Measurements from ENCODE around the gene FOXP1.

Gene FOXP1

DNA sequence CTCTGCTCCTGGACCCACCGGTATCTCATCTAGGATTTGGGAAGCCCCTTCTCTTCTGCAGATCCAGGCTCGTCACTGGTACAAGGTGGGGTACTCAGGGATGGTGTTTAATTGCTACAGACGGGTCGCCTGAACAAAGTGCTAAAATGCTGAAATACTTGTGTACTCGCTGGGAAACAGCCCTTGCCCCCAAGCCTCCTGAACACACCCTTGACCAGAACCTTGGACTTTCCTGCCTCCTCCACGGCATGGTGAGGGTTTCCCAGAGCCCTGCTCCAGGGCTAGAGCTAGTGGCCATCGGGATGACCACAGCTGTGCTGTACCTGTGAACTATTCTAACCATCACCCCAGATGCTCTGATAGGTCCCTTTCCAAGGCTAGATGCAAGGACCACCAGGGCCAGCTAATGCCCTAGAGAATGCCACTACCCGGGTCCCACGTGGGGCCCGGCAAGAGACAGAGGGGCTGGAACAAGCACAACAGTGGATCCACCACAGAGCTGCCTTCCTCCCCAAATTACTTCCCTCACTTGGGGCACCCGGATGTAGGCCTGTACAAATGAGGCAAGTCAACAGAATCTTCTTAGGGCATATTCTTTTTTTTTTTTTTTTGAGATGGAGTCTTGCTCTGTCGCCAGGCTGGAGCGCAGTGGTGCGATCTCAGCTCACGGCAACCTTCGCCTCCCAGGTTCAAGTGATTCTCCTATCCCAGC, 267.3 kb downstream of the FOXP1 start:
- Histone ChIP-seq H3K4me3 (no peak overlapping the region), H3K27me3 (no peaks in the 10 kb centered on the region), H3K4me1 (peaks cover 0 to 9% (median 5%) of the 10 kb centered on the region in 4 donors), H3K27ac (no peak overlapping the region), H3K9me3 (no peaks in the 10 kb centered on the region), H3K36me3 (no peaks in the 10 kb centered on the region)
- intact Hi-C loops (cut with DNase I; ENCODE audit: low total_unique reads) = no loop called here
- TF ChIP-seq, protein P1, sequence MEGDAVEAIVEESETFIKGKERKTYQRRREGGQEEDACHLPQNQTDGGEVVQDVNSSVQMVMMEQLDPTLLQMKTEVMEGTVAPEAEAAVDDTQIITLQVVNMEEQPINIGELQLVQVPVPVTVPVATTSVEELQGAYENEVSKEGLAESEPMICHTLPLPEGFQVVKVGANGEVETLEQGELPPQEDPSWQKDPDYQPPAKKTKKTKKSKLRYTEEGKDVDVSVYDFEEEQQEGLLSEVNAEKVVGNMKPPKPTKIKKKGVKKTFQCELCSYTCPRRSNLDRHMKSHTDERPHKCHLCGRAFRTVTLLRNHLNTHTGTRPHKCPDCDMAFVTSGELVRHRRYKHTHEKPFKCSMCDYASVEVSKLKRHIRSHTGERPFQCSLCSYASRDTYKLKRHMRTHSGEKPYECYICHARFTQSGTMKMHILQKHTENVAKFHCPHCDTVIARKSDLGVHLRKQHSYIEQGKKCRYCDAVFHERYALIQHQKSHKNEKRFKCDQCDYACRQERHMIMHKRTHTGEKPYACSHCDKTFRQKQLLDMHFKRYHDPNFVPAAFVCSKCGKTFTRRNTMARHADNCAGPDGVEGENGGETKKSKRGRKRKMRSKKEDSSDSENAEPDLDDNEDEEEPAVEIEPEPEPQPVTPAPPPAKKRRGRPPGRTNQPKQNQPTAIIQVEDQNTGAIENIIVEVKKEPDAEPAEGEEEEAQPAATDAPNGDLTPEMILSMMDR (IDR thresholded peaks at IDR 0.05) = no peak
- no peak for DNase-seq

DNA sequence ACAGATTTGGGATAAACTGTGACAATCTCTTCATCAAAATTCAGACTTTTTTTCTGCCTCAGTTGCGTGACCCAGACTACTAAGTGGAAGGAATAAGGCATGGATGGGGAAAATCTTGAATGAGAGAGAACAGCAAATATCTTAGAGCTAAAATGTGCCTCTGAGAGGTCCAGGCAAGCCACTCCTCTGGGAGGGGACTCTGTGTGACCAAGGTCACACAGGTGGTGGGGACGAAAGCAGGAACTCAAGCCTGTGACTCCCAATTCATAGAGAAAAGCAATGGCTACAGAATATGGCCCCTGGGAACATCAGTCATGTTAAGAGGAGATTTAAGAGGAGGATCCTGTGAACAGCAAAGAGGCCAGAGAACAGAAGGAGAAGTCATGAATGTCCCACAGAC, 268.1 kb downstream of the FOXP1 start:
- Histone ChIP-seq H3K4me1 (peaks cover 0 to 17% (median 5%) of the 10 kb centered on the region in 4 donors), H3K9me3 (no peaks in the 10 kb centered on the region), H3K27ac (no peak overlapping the region), H3K36me3 (no peaks in the 10 kb centered on the region), H3K27me3 (no peaks in the 10 kb centered on the region), H3K4me3 (no peak overlapping the region)
- DNase-seq = no peak
- intact Hi-C loops (cut with DNase I; ENCODE audit: low total_unique reads) = no loop called here
- TF ChIP-seq, protein P1 (IDR thresholded peaks at IDR 0.05) = no peak

DNA sequence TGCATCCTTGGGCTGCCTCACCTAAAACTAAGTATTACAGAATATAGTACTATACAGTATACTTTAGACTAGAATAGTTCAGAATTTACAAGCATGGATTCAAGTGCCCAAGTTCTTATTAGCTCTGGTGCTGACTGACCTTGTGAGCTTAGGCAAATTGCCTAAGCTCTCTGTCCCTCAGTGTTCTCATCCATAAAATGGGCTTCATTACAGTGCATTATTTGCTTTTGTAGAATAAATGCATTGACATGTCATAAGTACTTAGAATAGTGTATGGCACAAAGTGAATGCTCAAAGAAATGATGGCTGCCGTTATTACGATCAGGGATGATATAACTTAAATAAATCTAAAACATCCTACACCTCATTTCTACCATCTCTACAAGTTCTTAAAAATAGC, 269.7 kb downstream of the FOXP1 start:
- Histone ChIP-seq H3K4me1 (peaks cover 0 to 23% (median 5%) of the 10 kb centered on the region in 4 donors), H3K27ac (no peak overlapping the region), H3K27me3 (no peaks in the 10 kb centered on the region), H3K36me3 (no peaks in the 10 kb centered on the region), H3K9me3 (no peaks in the 10 kb centered on the region), H3K4me3 (no peak overlapping the region)
- intact Hi-C loops (cut with DNase I; ENCODE audit: low total_unique reads) = no loop called here
- DNase-seq = no peak
- TF ChIP-seq, protein P1 (IDR thresholded peaks at IDR 0.05) = no peak

DNA sequence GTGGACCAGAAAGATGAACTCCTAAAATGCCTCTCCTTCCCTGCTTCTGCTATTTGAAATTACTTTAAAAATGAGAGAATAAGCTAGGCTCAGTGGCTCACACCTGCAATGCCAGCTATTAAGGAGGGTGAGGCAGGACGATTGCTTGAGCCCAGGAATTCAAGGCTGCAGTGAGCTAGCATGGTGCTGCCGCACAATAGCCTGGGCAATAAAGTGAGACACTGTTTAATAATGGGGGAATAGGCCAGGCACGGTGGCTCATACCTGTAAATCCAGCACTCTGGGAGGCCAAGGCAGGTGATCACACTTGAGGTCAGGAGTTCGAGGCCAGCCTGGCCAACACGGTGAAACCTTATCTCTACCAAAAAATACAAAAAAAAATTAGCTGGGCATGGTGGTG, 271.1 kb downstream of the FOXP1 start:
- H3K4me1 ChIP-seq = peaks cover 0 to 23% (median 5%) of the 10 kb centered on the region in 4 donors
- DNase-seq = no peak
- no peaks in the 10 kb centered on the region for H3K9me3 ChIP-seq
- H3K4me3 ChIP-seq = no peak overlapping the region
- H3K27me3 ChIP-seq = no peaks in the 10 kb centered on the region
- H3K27ac ChIP-seq = no peak overlapping the region
- H3K36me3 ChIP-seq = no peaks in the 10 kb centered on the region
- intact Hi-C loops (cut with DNase I; ENCODE audit: low total_unique reads) = no loop called here
- TF ChIP-seq, protein P1 (IDR thresholded peaks at IDR 0.05) = no peak

DNA sequence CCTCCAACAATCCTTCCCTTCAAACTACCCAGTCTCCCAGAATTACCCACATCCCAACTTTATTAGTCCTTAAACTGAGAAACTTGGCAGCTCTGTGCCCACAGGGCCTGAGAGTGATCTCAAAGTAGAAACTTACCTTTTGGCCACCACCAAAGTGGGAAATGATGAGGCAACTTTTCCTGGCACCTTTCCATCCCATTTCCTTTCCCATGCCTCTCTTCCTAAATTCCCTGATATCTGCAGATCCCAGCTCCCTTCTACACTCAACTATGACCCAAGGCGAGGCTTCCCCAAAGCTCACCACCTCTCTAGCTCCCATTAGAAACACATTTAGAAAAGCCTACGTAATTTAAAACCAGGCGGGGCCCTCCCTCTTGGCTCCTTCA, 271.9 kb downstream of the FOXP1 start:
- intact Hi-C loops (cut with DNase I; ENCODE audit: low total_unique reads) = no loop called here
- no peak overlapping the region for H3K27ac ChIP-seq
- H3K4me3 ChIP-seq = no peak overlapping the region
- no peak for DNase-seq
- H3K4me1 ChIP-seq = peaks cover 0 to 23% (median 5%) of the 10 kb centered on the region in 4 donors
- H3K9me3 ChIP-seq = no peaks in the 10 kb centered on the region
- H3K27me3 ChIP-seq = no peaks in the 10 kb centered on the region
- no peaks in the 10 kb centered on the region for H3K36me3 ChIP-seq
- TF ChIP-seq, protein P1 (IDR thresholded peaks at IDR 0.05) = no peak

Measured in tibial artery (tissue), 4 donors.